Activated CD4-positive, alpha-beta T cell treated with anti-CD3 and anti-CD28 coated beads for 36 hours (primary cell): ENCODE results near the gene LMAN1L. TPM values are rescaled to one million over a fixed set of nuclear protein-coding genes. Genes with fewer than 3 reads are reported as not detected.
A peak's percentile ranks its signal among the peaks of the same experiment; 100 is the strongest.

Source experiments
- ATAC-seq: fragments of 200-7000 bp; cut with Tn5 transposase; one replicate; pipeline ENCODE4 v1.10.0; 2021; ENCODE audit warnings: mild to moderate bottlenecking, moderate library complexity
- CTCF ChIA-PET: fragments of 350-600 bp; sonication (Branson Sonifier 250); formaldehyde crosslinking; loops from one replicate; lab custom pipeline; 2021; ENCODE audit warnings: antibody characterized with exemption; lab: Charles Lee
- POLR2A ChIA-PET: fragments of 350-600 bp; sonication (Branson Sonifier 250); formaldehyde crosslinking; loops from one replicate; lab custom pipeline; 2021; ENCODE audit warnings: antibody characterized with exemption, inconsistent platforms; lab: Charles Lee
- DNase-seq: peaks from one replicate; pipeline ENCODE4 v3.0.0-alpha.2; 2020
- H3K27ac Mint-ChIP-seq: one replicate; pipeline ENCODE4 v1.8.0; 2021; ENCODE audit warnings: mixed read lengths
- H3K27me3 Mint-ChIP-seq: one replicate; pipeline ENCODE4 v1.8.0; 2021; ENCODE audit warnings: mixed read lengths
- H3K36me3 Mint-ChIP-seq: one replicate; pipeline ENCODE4 v1.8.0; 2021; ENCODE audit warnings: low read depth, mixed read lengths
- H3K4me1 Mint-ChIP-seq: one replicate; pipeline ENCODE4 v1.8.0; 2021; ENCODE audit warnings: mixed read lengths
- H3K4me3 Mint-ChIP-seq: one replicate; pipeline ENCODE4 v1.8.0; 2021; ENCODE audit warnings: mild to moderate bottlenecking, moderate library complexity, mixed read lengths
- H3K9me3 Mint-ChIP-seq: one replicate; pipeline ENCODE4 v1.8.0; 2021; ENCODE audit warnings: low read depth, mixed read lengths
- intact Hi-C, 2 experiments: fragments of 100-400 bp; cut with DNase I in 1 of 2; cut with micrococcal nuclease in 1 of 2; formaldehyde crosslinking; loops; one replicate each; pipeline versions ENCODE4 v1.14.2 to v1.15.1; 2022 to 2024; cut with DNase I, micrococcal nuclease
- total RNA-seq, 2 experiments: library from RNA; stranded (reverse); gene quantifications; one replicate each; pipeline ENCODE4 v1.2.3, GENCODE V29; 2021

Gene LMAN1L
- total RNA-seq, 2 experiments from 2014 or later = 0.25 TPM; not detected in 1

DNA sequence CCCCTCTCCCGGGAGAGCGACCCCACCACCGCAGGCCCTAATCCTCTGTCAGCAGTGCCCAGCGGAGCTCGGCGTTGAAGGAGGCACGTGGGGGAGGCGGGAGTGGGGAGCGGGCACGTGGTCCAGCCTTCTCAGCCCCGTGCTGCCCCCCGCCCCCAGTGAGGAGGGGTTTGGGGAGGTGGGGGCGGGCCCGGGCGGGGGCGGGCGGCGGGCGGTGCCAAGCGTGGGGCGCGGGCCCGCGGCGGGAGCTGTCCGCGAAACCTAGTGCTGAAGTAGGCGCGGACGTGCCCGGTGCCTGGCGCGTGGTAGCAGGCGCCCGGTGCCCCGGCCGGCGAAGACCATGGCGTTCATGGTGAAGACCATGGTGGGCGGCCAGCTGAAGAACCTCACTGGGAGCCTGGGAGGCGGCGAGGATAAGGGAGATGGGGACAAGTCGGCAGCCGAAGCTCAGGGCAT is 13.8 kb downstream of the LMAN1L start, which contains the start of gene CPLX3:
Gene CPLX3, plus strand, starts transcription at position 264 of the 456 bp plus-strand sequence. Its CDS starts 77 bp downstream, at position 341.
- Mint-ChIP-seq H3K4me1 (peaks cover 13% of the 10 kb centered on the region), H3K4me3 (no peak within 1 kb of the TSS), H3K9me3 (no peaks in the 10 kb centered on the region), H3K36me3 (no peaks in the 10 kb centered on the region), H3K27ac (no peak within 1 kb of the TSS), H3K27me3 (peaks cover 22% of the 10 kb centered on the region)
- no peak for ATAC-seq
- intact Hi-C loops = loop anchor here in 1 of 2 experiments (2.0 kb wide), 1 partner anchor 168 kb away; the partner anchor contains the start of gene SCAMP5
- DNase-seq = peak; percentile 69
- ChIA-PET CTCF (interaction anchor here (0.9 to 1.9 kb wide), 4 partner anchors 9 to 76 kb away, joined by 3 to 5 read pairs (median 4); no protein-coding TSS in a partner anchor), POLR2A (no interaction called here)

GRCh38 chr15:74826921-74827320 is 14.3 kb downstream of the LMAN1L start:
- H3K4me1 Mint-ChIP-seq = peaks cover 13% of the 10 kb centered on the region
- no peak overlapping the region for H3K27ac Mint-ChIP-seq
- POLR2A ChIA-PET = no interaction called here
- DNase-seq (no peak), ATAC-seq (no peak)
- no peaks in the 10 kb centered on the region for H3K36me3 Mint-ChIP-seq
- no peak overlapping the region for H3K4me3 Mint-ChIP-seq
- CTCF ChIA-PET = interaction anchor here (0.7 to 1.9 kb wide), 6 partner anchors 8 to 116 kb away, joined by 3 to 5 read pairs (median 3); no protein-coding TSS in a partner anchor
- no peaks in the 10 kb centered on the region for H3K9me3 Mint-ChIP-seq
- intact Hi-C loops = loop anchor here in 1 of 2 experiments (2.0 kb wide), 1 partner anchor 168 kb away; the partner anchor contains the start of gene SCAMP5
- H3K27me3 Mint-ChIP-seq = peaks cover 22% of the 10 kb centered on the region

DNA sequence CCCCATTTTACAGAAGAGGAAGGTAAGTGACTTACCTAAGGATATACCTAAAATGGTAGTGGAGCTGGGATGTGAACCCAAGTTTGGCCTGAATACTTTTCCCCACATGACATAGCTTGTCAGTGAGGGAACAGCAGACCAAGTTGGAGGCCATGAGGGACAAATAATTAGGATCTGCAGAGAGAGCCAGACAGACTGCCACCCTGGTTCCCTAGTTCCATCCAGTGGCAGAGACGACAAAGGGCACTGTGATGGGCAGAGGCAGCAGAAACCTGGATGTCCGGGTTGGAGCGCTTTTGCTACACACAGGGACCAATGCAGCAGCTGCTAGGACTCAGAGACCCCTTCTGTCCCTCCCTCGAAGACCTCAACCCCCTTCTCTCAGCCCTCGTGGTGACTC is 15.0 kb downstream of the LMAN1L start:
- Mint-ChIP-seq H3K27ac (no peak overlapping the region), H3K9me3 (no peaks in the 10 kb centered on the region), H3K27me3 (peaks cover 22% of the 10 kb centered on the region), H3K36me3 (no peaks in the 10 kb centered on the region), H3K4me1 (peaks cover 13% of the 10 kb centered on the region), H3K4me3 (no peak overlapping the region)
- ChIA-PET POLR2A (no interaction called here), CTCF (interaction anchor here (0.5 to 1.9 kb wide), 8 partner anchors 15 to 115 kb away, joined by 3 to 5 read pairs (median 3); partner anchors contain the start of gene CSK)
- DNase-seq (no peak), ATAC-seq (no peak)
- intact Hi-C loops = loop anchor here in 1 of 2 experiments (2.0 kb wide), 1 partner anchor 167 kb away; the partner anchor contains the start of gene SCAMP5

- intact Hi-C loops = no loop called here
- H3K27me3 Mint-ChIP-seq = peaks cover 22% of the 10 kb centered on the region
- POLR2A ChIA-PET = no interaction called here
- no peak for ATAC-seq
- H3K9me3 Mint-ChIP-seq = no peaks in the 10 kb centered on the region
- no peak overlapping the region for H3K27ac Mint-ChIP-seq
- H3K36me3 Mint-ChIP-seq = no peaks in the 10 kb centered on the region
- CTCF ChIA-PET = interaction anchor here (0.6 to 1.9 kb wide), 5 partner anchors 41 to 1122 kb away, joined by 3 to 6 read pairs (median 5); no protein-coding TSS in a partner anchor
- peaks cover 13% of the 10 kb centered on the region for H3K4me1 Mint-ChIP-seq
- no peak for DNase-seq
- H3K4me3 Mint-ChIP-seq = no peak overlapping the region
These were observed 16.2 kb downstream of the LMAN1L start for GRCh38 chr15:74828835-74829234.

GRCh38 chr15:74829486-74829885 is 16.9 kb downstream of the LMAN1L start:
- no peaks in the 10 kb centered on the region for H3K36me3 Mint-ChIP-seq
- H3K4me3 Mint-ChIP-seq = no peak overlapping the region
- no peak for DNase-seq
- peaks cover 13% of the 10 kb centered on the region for H3K4me1 Mint-ChIP-seq
- ChIA-PET POLR2A (interaction anchor here (0.7 kb wide), 1 partner anchor 49 kb away, joined by 5 read pairs; no protein-coding TSS in a partner anchor), CTCF (interaction anchor here (0.7 to 1.9 kb wide), 4 partner anchors 42 to 120 kb away, joined by 3 to 5 read pairs (median 4); no protein-coding TSS in a partner anchor)
- H3K27ac Mint-ChIP-seq = no peak overlapping the region
- intact Hi-C loops = no loop called here
- ATAC-seq = peak; percentile 97
- H3K9me3 Mint-ChIP-seq = no peaks in the 10 kb centered on the region
- peaks cover 22% of the 10 kb centered on the region for H3K27me3 Mint-ChIP-seq

- H3K9me3 Mint-ChIP-seq = no peaks in the 10 kb centered on the region
- no peak overlapping the region for H3K27ac Mint-ChIP-seq
- intact Hi-C loops = no loop called here
- peaks cover under 1% of the 10 kb centered on the region for H3K36me3 Mint-ChIP-seq
- H3K4me1 Mint-ChIP-seq = peaks cover 13% of the 10 kb centered on the region
- no peak overlapping the region for H3K4me3 Mint-ChIP-seq
- ATAC-seq (no peak), DNase-seq (no peak)
- ChIA-PET POLR2A (interaction anchor here (0.7 kb wide), 1 partner anchor 49 kb away, joined by 5 read pairs; no protein-coding TSS in a partner anchor), CTCF (interaction anchor here (0.6 to 1.9 kb wide), 4 partner anchors 42 to 60 kb away, joined by 3 to 5 read pairs (median 3); no protein-coding TSS in a partner anchor)
- H3K27me3 Mint-ChIP-seq = peaks cover 18% of the 10 kb centered on the region
These were observed 17.4 kb downstream of the LMAN1L start for GRCh38 chr15:74829991-74830390.

DNA sequence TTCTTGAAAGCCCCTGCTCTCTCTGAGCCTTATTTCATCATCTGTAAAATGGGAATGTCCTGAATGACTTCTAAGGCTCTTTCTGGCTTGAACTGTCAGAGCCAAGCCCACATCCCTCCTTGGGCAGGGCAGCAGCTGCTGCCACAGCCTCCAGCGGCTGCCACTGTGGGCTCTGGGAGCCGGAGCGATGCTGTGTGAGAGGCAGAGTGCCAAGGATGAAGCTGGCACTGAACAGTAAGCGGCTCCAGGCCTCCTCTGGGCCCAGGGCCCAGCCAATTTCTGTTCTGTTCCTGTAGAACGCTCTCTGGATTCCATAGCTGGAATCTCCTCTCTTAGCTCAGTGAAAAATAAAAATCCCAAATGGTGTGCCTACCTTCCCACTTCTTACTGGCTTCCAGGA is 18.2 kb downstream of the LMAN1L start:
- CTCF ChIA-PET = interaction anchor here (0.6 to 1.9 kb wide), 2 partner anchors 61 to 193 kb away, joined by 3 to 5 read pairs; no protein-coding TSS in a partner anchor
- DNase-seq (no peak), ATAC-seq (no peak)
- no peak overlapping the region for H3K4me3 Mint-ChIP-seq
- H3K9me3 Mint-ChIP-seq = no peaks in the 10 kb centered on the region
- H3K27ac Mint-ChIP-seq = peak overlapping the region; percentile 37
- peaks cover 13% of the 10 kb centered on the region for H3K4me1 Mint-ChIP-seq
- peaks cover 3% of the 10 kb centered on the region for H3K36me3 Mint-ChIP-seq
- intact Hi-C loops = no loop called here
- H3K27me3 Mint-ChIP-seq = peaks cover 16% of the 10 kb centered on the region
- POLR2A ChIA-PET = no interaction called here

GRCh38 chr15:74831813-74832495 is 19.3 kb downstream of the LMAN1L start:
- Mint-ChIP-seq H3K36me3 (peaks cover 3% of the 10 kb centered on the region), H3K27ac (no peak overlapping the region), H3K9me3 (no peaks in the 10 kb centered on the region), H3K4me1 (peaks cover 13% of the 10 kb centered on the region), H3K27me3 (peaks cover 11% of the 10 kb centered on the region), H3K4me3 (no peak overlapping the region)
- POLR2A ChIA-PET = no interaction called here
- ATAC-seq (no peak), DNase-seq (no peak)
- intact Hi-C loops = no loop called here
- CTCF ChIA-PET = interaction anchor here (2.0 kb wide), 1 partner anchor 69 kb away, joined by 13 read pairs; no protein-coding TSS in a partner anchor

DNA sequence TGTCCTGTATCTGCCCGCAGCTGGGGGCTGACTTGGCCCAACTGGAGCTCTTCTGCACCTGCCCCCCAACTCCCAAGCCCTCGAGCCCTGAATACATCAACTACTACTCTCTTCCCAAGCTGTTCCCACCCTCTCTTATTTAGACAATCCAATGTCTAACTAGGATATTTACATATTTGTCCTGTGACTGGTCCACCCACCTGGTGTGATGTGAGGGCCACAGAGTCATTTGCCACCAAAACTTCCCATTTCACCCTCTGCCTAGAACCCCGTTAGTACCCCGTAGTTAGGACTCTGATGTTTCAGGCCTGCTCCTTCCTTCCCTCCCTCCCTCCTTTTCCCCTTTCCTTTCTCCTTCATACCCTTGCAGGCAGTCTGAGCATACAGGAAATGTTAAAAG is 20.2 kb downstream of the LMAN1L start:
- ChIA-PET POLR2A (interaction anchor here (0.5 kb wide), 1 partner anchor 25 kb away, joined by 4 read pairs; no protein-coding TSS in a partner anchor), CTCF (interaction anchor here (0.6 to 2.0 kb wide), 4 partner anchors 62 to 510 kb away, joined by 3 to 13 read pairs (median 4); no protein-coding TSS in a partner anchor)
- DNase-seq (no peak), ATAC-seq (no peak)
- H3K36me3 Mint-ChIP-seq = peaks cover 5% of the 10 kb centered on the region
- no peak overlapping the region for H3K4me3 Mint-ChIP-seq
- no peak overlapping the region for H3K27ac Mint-ChIP-seq
- intact Hi-C loops = no loop called here
- H3K9me3 Mint-ChIP-seq = no peaks in the 10 kb centered on the region
- peaks cover 13% of the 10 kb centered on the region for H3K4me1 Mint-ChIP-seq
- peaks cover 4% of the 10 kb centered on the region for H3K27me3 Mint-ChIP-seq

DNA sequence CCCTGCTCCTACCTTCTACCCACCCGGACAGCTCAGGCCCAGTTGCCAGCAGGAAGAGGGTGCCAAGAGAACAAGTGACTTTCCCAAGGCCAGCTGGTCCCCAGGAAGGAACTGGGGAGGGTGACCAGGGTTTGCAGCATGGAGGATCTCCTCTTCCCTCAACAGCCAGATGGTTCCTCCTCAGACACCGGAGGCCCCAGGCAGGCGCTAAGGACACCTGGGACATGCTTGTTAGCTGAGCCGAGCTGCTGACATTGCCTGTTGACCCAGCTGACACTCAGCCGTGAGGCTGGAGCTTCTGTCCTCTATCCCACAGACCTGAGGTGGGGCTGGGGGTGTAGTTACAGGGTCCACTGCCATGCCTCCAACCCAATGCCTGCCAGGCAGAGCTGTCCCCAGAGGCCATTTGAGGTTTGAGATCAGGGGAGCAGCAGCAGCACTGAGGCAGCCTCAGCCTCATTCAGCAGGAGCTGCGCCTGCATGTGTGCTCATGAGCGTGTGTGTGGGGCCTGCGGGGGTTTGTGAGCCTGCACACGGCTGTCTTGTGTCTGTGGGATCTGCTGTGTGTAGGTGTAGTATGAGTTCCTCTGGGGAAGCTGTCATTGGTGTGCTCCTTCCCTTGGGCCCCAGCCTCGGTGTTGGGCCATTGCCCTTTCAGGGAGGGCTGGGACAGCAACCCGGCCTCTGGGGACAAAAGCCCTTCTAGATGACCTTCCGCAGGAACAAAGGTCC is 20.9 kb downstream of the LMAN1L start:
- POLR2A ChIA-PET = interaction anchor here (0.5 kb wide), 1 partner anchor 26 kb away, joined by 4 read pairs; no protein-coding TSS in a partner anchor
- CTCF ChIA-PET = interaction anchor here (0.6 to 2.0 kb wide), 5 partner anchors 9 to 511 kb away, joined by 3 to 13 read pairs (median 3); no protein-coding TSS in a partner anchor
- DNase-seq (no peak), ATAC-seq (no peak)
- Mint-ChIP-seq H3K4me3 (no peak overlapping the region), H3K9me3 (no peaks in the 10 kb centered on the region), H3K27ac (no peak overlapping the region), H3K27me3 (peaks cover 2% of the 10 kb centered on the region), H3K4me1 (peaks cover 13% of the 10 kb centered on the region), H3K36me3 (peaks cover 5% of the 10 kb centered on the region)
- intact Hi-C loops = no loop called here
